Upper lobe of left lung (tissue), 6 donors: ENCODE results near the gene KSR2. TPM values are rescaled to one million over a fixed set of nuclear protein-coding genes. Genes with fewer than 3 reads are reported as not detected.

Source experiments
- ATAC-seq, 2 donors: fragments of 200-7000 bp; cut with Tn5 transposase; one replicate each; pipeline ENCODE4 v1.9.1; 2022; ENCODE audit warnings: mild to moderate bottlenecking in 2 of 2, moderate library complexity in 2 of 2; ENCODE audit not compliant: low FRiP score in 2 of 2
- DNase-seq, 2 donors: peaks; one replicate each; pipeline ENCODE4 v3.0.0-alpha.2; 2019 to 2020
- H3K27ac ChIP-seq, 4 donors: fragments of 200-600 bp; sonication (generic); one replicate each; pipeline ENCODE4 v1.5.1; 2016 to 2019
- H3K27me3 ChIP-seq, 4 donors: fragments of 200-600 bp; sonication (generic); one replicate each; pipeline ENCODE4 v1.5.1; 2017 to 2019
- H3K36me3 ChIP-seq, 4 donors: fragments of 200-600 bp; sonication (generic); one replicate each; pipeline ENCODE4 v1.5.1; 2016 to 2019
- H3K4me1 ChIP-seq, 4 donors: fragments of 200-600 bp; sonication (generic); one replicate each; pipeline ENCODE4 v1.5.1; 2018 to 2019
- H3K4me3 ChIP-seq, 4 donors: fragments of 200-600 bp; sonication (generic); one replicate each; pipeline ENCODE4 v1.5.1; 2017 to 2019; ENCODE audit warnings: mild to moderate bottlenecking in 2 of 4, moderate library complexity in 1 of 4
- H3K9me3 ChIP-seq, 4 donors: fragments of 200-600 bp; sonication (generic); one replicate each; pipeline ENCODE4 v1.5.1; 2018 to 2019
- CTCF ChIP-seq, 6 experiments: fragments of 450-650 bp in 4 of 6; fragments of 200-600 bp in 2 of 6; sonication (generic) in 2 of 6; IDR thresholded peaks; one replicate each; pipeline ENCODE4 v1.5.1; 2016 to 2019; ENCODE audit warnings: antibody characterized with exemption in 6 of 6
- EP300 ChIP-seq, 4 donors: sonication (generic); formaldehyde crosslinking; IDR thresholded peaks; one replicate each; pipeline ENCODE4 v1.5.1; 2017; ENCODE audit warnings: antibody characterized with exemption in 4 of 4, control low read depth in 2 of 4
- POLR2A ChIP-seq, 4 donors: fragments of 450-650 bp; IDR thresholded peaks; one replicate each; pipeline ENCODE4 v1.5.1; 2016 to 2017; ENCODE audit warnings: antibody characterized with exemption in 4 of 4, mild to moderate bottlenecking in 2 of 4
- POLR2AphosphoS5 ChIP-seq, 2 donors: sonication (generic); formaldehyde crosslinking; IDR thresholded peaks; one replicate each; pipeline ENCODE4 v1.5.1; 2017; ENCODE audit warnings: antibody characterized with exemption in 2 of 2
- WGBS, 2 donors: methylation state at CpG; one replicate each; pipeline ENCODE4 v1.1.5; 2017 to 2018; 5-methylcytosine and 5-hydroxymethylcytosine counted together
- total RNA-seq, 6 donors: library from RNA; depleted of rRNA in 4 of 6; stranded (reverse); fragments of >200 nt in 4 of 6; gene quantifications; one replicate each; pipeline versions ENCODE4 v1.1.0 to v1.2.1, GENCODE V29; 2016 to 2021
- donor health status: DM: no; HTN: no; CAD: no; lungs with moderate emphysema.
- donor health status: DM: no; HTN: yes; CAD: no; lungs with severe emphysema.

KSR2 gene
- total RNA-seq, 6 donors from 2014 or later, result 0.30 to 3.2 (median 0.85) TPM

- WGBS, 2 donors, result 59 to 68% methylated on average over 6 to 10 of the region's 10 CpGs
- DNase-seq, result no peak
- no peaks in the 10 kb centered on the region for H3K27me3 ChIP-seq
- no peaks in the 10 kb centered on the region for H3K9me3 ChIP-seq
- H3K4me1 ChIP-seq, result no peaks in the 10 kb centered on the region
- H3K4me3 ChIP-seq, result no peak overlapping the region
- no peak for ATAC-seq
- H3K27ac ChIP-seq, result no peak overlapping the region
- H3K36me3 ChIP-seq, result no peaks in the 10 kb centered on the region
- TF ChIP-seq EP300 (IDR thresholded peaks at IDR 0.05) (no peak), POLR2AphosphoS5 (IDR thresholded peaks at IDR 0.05) (no peak), CTCF (IDR thresholded peaks at IDR 0.05) (no peak), POLR2A (IDR thresholded peaks at IDR 0.05) (no peak)
These were observed 386.5 kb downstream of the KSR2 start for GRCh38 chr12:117582135-117582784.

- WGBS, 2 donors, result 16 to 39% methylated on average over 8 of the region's 8 CpGs
- no peak for TF ChIP-seq POLR2AphosphoS5 (IDR thresholded peaks at IDR 0.05)
- no peak for TF ChIP-seq CTCF (IDR thresholded peaks at IDR 0.05)
- no peak for TF ChIP-seq POLR2A (IDR thresholded peaks at IDR 0.05)
- TF ChIP-seq EP300 (IDR thresholded peaks at IDR 0.05), result no peak
These were observed 388.1 kb downstream of the KSR2 start for GRCh38 chr12:117580718-117581062.

GRCh38 chr12:117580015-117580717, 388.6 kb downstream of the KSR2 start:
- no peaks in the 10 kb centered on the region for H3K9me3 ChIP-seq
- 61 to 70% methylated on average over 8 of the region's 8 CpGs for WGBS, 2 donors
- no peak overlapping the region for H3K27ac ChIP-seq
- H3K4me1 ChIP-seq, result no peaks in the 10 kb centered on the region
- no peak overlapping the region for H3K4me3 ChIP-seq
- H3K27me3 ChIP-seq, result no peaks in the 10 kb centered on the region
- ATAC-seq (peak in 1 of 2 donors; percentile 20), DNase-seq (no peak)
- no peak for TF ChIP-seq POLR2AphosphoS5 (IDR thresholded peaks at IDR 0.05)
- H3K36me3 ChIP-seq, result no peaks in the 10 kb centered on the region

More at GRCh38 chr12:117580718-117581062, 388.1 kb downstream of the KSR2 start:
- Histone ChIP-seq H3K9me3 (no peaks in the 10 kb centered on the region), H3K4me3 (no peak overlapping the region), H3K27ac (no peak overlapping the region), H3K4me1 (no peaks in the 10 kb centered on the region), H3K36me3 (no peaks in the 10 kb centered on the region), H3K27me3 (no peaks in the 10 kb centered on the region)
- ATAC-seq (peak; percentile 20 to 87), DNase-seq (peak in 1 of 2 donors; percentile 69)

GRCh38 chr12:117577122-117577657, 391.6 kb downstream of the KSR2 start:
- WGBS, 2 donors, result 77 to 82% methylated on average over 3 of the region's 3 CpGs
- no peaks in the 10 kb centered on the region for H3K27me3 ChIP-seq
- H3K4me1 ChIP-seq, result no peaks in the 10 kb centered on the region
- no peak for DNase-seq
- ATAC-seq, result no peak
- no peak overlapping the region for H3K4me3 ChIP-seq
- no peaks in the 10 kb centered on the region for H3K36me3 ChIP-seq
- H3K27ac ChIP-seq, result no peak overlapping the region
- H3K9me3 ChIP-seq, result no peaks in the 10 kb centered on the region
- no peak for TF ChIP-seq CTCF (IDR thresholded peaks at IDR 0.05)
- TF ChIP-seq POLR2AphosphoS5 (IDR thresholded peaks at IDR 0.05), result no peak
- no peak for TF ChIP-seq EP300 (IDR thresholded peaks at IDR 0.05)
- TF ChIP-seq POLR2A (IDR thresholded peaks at IDR 0.05), result no peak

GRCh38 chr12:117576053-117576452, 392.7 kb downstream of the KSR2 start:
- Histone ChIP-seq H3K4me1 (no peaks in the 10 kb centered on the region), H3K4me3 (no peak overlapping the region), H3K36me3 (no peaks in the 10 kb centered on the region), H3K9me3 (no peaks in the 10 kb centered on the region), H3K27me3 (no peaks in the 10 kb centered on the region), H3K27ac (no peak overlapping the region)
- WGBS, 2 donors, result 82% methylated on average over 3 of the region's 3 CpGs
- DNase-seq (no peak), ATAC-seq (no peak)
- TF ChIP-seq POLR2AphosphoS5 (IDR thresholded peaks at IDR 0.05) (no peak), CTCF (IDR thresholded peaks at IDR 0.05) (no peak), POLR2A (IDR thresholded peaks at IDR 0.05) (no peak), EP300 (IDR thresholded peaks at IDR 0.05) (no peak)
